ENCODE results near the gene SYF2. TPM values are rescaled to one million over a fixed set of nuclear protein-coding genes. Genes with fewer than 3 reads are reported as not detected.

SYF2 gene
- total RNA-seq, 1 donor from 2014 or later = 51.7 TPM

DNA sequence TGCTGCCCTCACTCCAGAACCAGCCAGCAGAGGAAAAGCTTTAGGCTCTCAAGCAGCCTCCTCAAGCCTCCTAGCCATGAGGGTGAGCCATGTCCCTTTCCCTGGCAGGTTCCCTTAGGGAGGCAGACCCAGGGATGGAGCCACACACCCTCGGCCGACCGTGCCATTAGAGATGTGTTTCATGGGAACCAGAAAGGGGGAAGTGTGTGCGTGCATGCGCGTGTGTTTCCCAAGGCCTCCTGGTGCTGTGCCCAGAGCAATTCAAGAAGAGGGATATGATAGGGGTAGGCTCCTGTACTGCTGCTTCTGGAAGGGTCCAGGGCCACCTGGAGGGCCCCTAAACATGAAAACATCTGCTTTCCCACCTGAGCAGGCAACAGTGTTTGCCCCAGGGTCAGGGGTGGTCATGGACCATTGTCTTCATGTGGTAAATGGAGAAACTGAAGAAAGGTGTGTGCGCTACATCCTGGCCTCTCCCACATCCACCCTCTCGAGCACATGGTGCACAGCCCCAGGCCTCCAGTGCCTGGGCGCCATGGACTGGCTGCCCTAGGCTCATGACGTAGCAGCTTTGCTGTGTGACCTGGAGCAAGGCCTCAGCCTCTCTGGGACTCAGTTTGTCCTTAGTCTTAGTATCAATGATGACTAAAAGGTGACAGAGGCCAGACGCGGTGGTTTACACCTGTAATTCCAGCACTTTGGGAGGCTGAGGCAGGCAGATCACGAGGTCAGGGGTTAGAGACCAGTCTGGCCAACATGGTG is 48.1 kb downstream of the SYF2 start:
- no peak for DNase-seq (ENCODE audit: low read depth)

DNA sequence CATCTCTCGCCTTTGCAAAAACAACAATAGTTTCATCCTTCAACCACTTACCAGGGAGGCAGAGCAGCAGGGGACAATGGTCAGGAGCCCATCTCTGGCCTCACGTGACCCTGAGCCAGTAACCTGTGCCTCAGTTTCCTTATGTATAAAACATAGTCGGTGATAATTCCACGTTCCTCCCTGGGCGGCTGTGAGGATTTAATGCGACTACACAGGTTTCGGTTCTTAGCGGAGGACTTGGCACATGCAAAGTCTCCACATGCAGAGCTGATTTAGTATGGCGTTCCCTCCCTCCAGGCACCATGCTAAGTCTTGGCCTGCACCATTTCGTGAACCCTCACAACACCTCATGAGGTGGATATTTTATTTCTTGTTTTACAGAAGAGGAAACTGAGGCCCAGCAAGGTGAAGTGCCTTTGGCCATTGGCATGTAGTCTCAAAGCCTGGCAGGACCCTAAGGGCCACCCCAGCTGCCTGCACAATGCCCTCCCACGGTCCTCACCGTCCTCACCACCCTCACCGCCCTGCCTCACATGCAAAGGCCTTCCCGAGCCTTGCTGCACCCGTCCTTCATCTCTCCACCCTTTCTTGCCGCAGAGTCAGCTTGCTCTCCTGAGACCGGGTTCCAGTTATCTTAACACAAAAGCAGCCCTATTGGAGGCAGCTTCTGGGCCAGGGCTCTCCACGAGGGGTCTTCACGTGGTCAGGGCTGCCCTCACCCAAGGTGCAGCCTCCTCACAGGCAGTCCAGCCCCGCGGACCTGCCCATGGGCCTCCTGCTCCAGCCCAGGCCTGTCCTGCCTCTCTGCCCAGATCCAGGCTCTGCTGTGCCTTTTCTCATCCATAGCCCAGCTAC is 48.9 kb downstream of the SYF2 start:
- DNase-seq (ENCODE audit: low read depth) = no peak

GRCh38 chr1:25182629-25183028 is 49.7 kb downstream of the SYF2 start:
- no peak for DNase-seq (ENCODE audit: low read depth)

- no peak for DNase-seq (ENCODE audit: low read depth)
Measured at GRCh38 chr1:25180996-25181395, 51.3 kb downstream of the SYF2 start.

DNA sequence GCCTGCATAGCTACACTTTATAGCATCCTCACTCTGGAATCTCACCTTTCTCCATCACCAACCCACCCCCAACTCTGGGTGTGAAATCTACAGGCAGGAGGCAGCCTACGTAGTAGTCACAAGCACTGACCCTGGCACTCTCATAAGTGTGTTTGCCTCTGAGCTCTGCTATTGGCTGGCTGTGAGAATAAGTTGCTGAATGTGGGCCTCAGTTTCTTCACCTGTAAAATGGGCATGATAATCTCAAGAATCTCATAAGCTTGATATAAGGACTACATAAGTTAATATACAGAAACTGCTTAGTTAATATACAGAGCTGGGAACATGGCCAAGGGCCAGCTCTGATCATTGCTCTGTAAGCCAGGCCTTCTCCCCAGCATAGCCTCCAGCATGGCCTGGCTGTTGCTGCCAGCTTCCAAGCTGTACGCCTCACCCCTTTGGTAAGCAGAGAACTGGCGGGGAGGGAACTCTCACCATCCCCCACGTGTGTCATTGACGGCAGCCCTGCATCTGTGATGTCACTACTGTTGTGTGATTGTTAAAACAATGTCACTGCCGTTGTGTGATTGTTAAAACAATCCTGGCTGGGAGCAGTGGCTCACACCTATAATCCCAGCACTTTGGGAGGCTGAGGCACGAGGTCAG is 53.3 kb downstream of the SYF2 start:
- DNase-seq (ENCODE audit: low read depth) = no peak

GRCh38 chr1:25174730-25175612 is 57.3 kb downstream of the SYF2 start:
- no peak for DNase-seq (ENCODE audit: low read depth)

- DNase-seq (ENCODE audit: low read depth) = no peak
Measured at GRCh38 chr1:25174363-25174729, 58.0 kb downstream of the SYF2 start.

DNA sequence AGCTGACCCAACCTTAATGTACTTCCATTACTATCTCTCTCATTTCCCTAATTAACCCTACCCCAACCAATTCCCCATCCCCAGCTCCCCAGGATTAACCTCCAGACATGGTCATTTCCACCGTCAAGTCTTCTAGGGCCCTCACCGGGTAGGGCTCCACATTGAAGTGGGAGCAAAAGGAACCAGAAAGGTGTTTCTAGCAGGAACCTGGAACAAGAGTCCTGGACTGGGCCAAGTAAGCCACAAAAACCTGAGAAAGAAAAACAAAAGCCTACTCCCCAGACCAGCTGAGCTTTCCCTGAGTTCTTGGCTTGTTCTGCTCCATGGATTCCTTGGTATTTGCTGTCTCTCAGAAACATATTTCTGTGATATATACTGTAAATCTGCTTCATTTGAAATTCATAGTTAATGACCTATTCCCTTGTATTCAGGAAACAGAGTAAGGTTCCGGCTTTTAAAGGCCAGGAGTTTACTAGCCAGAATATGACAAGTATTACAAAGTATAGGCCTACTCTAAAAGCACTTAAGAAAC is 58.4 kb downstream of the SYF2 start:
- peak; percentile 25 for DNase-seq (ENCODE audit: low read depth)

Other genes starting within 250 kb of the SYF2 start
- gene RSRP1, start 15.0 kb upstream of the SYF2 start, total RNA-seq = 59.9 and 153 TPM in 2 replicates
- gene RHD, start 40.0 kb upstream of the SYF2 start, total RNA-seq = not detected in 2 replicates
- gene TMEM50A, start 105.8 kb upstream of the SYF2 start, total RNA-seq = 164 and 170 TPM in 2 replicates
- 0.15 and 1.2 TPM in 2 replicates for gene RHCE, start 188.3 kb upstream of the SYF2 start, total RNA-seq
- gene MACO1, start 198.4 kb upstream of the SYF2 start, total RNA-seq = 20.2 and 21.0 TPM in 2 replicates

All from renal cortical epithelial cell (primary cell).